KOPT-K1 (cell line): ENCODE results near the gene SLC35F1.

Experiments used
- H3K27ac ChIP-seq: fragments of 200-600 bp; sonication (generic); 2 replicates; pipeline ENCODE4 v1.5.1; 2016; ENCODE audit warnings: antibody characterized with exemption, mild to moderate bottlenecking, low read depth, low read length; ENCODE audit not compliant: poor library complexity, severe bottlenecking
- H3K36me3 ChIP-seq: fragments of 200-600 bp; sonication (generic); 2 replicates; pipeline ENCODE4 v1.5.1; 2017; ENCODE audit warnings: antibody characterized with exemption, mild to moderate bottlenecking, low read length, moderate library complexity; ENCODE audit not compliant: insufficient read depth
- H3K9me3 ChIP-seq: fragments of 200-600 bp; sonication (generic); 2 replicates; pipeline ENCODE4 v1.5.1; 2017; ENCODE audit warnings: antibody characterized with exemption, low read length, mild to moderate bottlenecking; ENCODE audit not compliant: insufficient read depth, poor library complexity, severe bottlenecking

SLC35F1 gene

GRCh38 chr6:118147511-118147910, 240.4 kb downstream of the SLC35F1 start:
- Histone ChIP-seq H3K9me3 (no peaks in the 10 kb centered on the region), H3K27ac (no peak overlapping the region), H3K36me3 (no peaks in the 10 kb centered on the region)

GRCh38 chr6:118148561-118148960, 241.5 kb downstream of the SLC35F1 start:
- Histone ChIP-seq H3K36me3 (no peaks in the 10 kb centered on the region), H3K27ac (no peak overlapping the region), H3K9me3 (no peaks in the 10 kb centered on the region)

- Histone ChIP-seq H3K9me3 (no peaks in the 10 kb centered on the region), H3K36me3 (no peaks in the 10 kb centered on the region), H3K27ac (no peak overlapping the region)
Observed at GRCh38 chr6:118152524-118152923, 245.5 kb downstream of the SLC35F1 start.

GRCh38 chr6:118161343-118161742, 254.3 kb downstream of the SLC35F1 start:
- no peaks in the 10 kb centered on the region for H3K9me3 ChIP-seq
- no peaks in the 10 kb centered on the region for H3K36me3 ChIP-seq
- no peak overlapping the region for H3K27ac ChIP-seq

GRCh38 chr6:118163542-118163941, 256.5 kb downstream of the SLC35F1 start:
- no peaks in the 10 kb centered on the region for H3K9me3 ChIP-seq
- no peaks in the 10 kb centered on the region for H3K36me3 ChIP-seq
- no peak overlapping the region for H3K27ac ChIP-seq

- H3K36me3 ChIP-seq, result no peaks in the 10 kb centered on the region
- no peaks in the 10 kb centered on the region for H3K9me3 ChIP-seq
- no peak overlapping the region for H3K27ac ChIP-seq
Observed at GRCh38 chr6:118165500-118165899, 258.4 kb downstream of the SLC35F1 start.

- H3K36me3 ChIP-seq, result no peaks in the 10 kb centered on the region
- H3K27ac ChIP-seq, result no peak overlapping the region
- H3K9me3 ChIP-seq, result no peaks in the 10 kb centered on the region
Observed at GRCh38 chr6:118168421-118168820, 261.4 kb downstream of the SLC35F1 start.

GRCh38 chr6:118171852-118172251, 264.8 kb downstream of the SLC35F1 start:
- H3K9me3 ChIP-seq, result peaks cover 11% of the 10 kb centered on the region
- H3K27ac ChIP-seq, result no peak overlapping the region
- no peaks in the 10 kb centered on the region for H3K36me3 ChIP-seq

- Histone ChIP-seq H3K9me3 (peaks cover 11% of the 10 kb centered on the region), H3K36me3 (no peaks in the 10 kb centered on the region), H3K27ac (no peak overlapping the region)
Observed at GRCh38 chr6:118174071-118174470, 267.0 kb downstream of the SLC35F1 start.

GRCh38 chr6:118177720-118178119, 270.7 kb downstream of the SLC35F1 start:
- Histone ChIP-seq H3K9me3 (peaks cover 11% of the 10 kb centered on the region), H3K36me3 (no peaks in the 10 kb centered on the region), H3K27ac (no peak overlapping the region)

GRCh38 chr6:118179048-118179447, 272.0 kb downstream of the SLC35F1 start:
- Histone ChIP-seq H3K9me3 (peaks cover 6% of the 10 kb centered on the region), H3K27ac (no peak overlapping the region), H3K36me3 (no peaks in the 10 kb centered on the region)

GRCh38 chr6:118186672-118187567, 279.9 kb downstream of the SLC35F1 start:
- Histone ChIP-seq H3K9me3 (no peaks in the 10 kb centered on the region), H3K27ac (no peak overlapping the region), H3K36me3 (no peaks in the 10 kb centered on the region)

GRCh38 chr6:118187568-118188164, 280.6 kb downstream of the SLC35F1 start:
- H3K36me3 ChIP-seq, result no peaks in the 10 kb centered on the region
- no peak overlapping the region for H3K27ac ChIP-seq
- H3K9me3 ChIP-seq, result no peaks in the 10 kb centered on the region

GRCh38 chr6:118188561-118188960, 281.5 kb downstream of the SLC35F1 start:
- no peaks in the 10 kb centered on the region for H3K36me3 ChIP-seq
- no peak overlapping the region for H3K27ac ChIP-seq
- H3K9me3 ChIP-seq, result no peaks in the 10 kb centered on the region

GRCh38 chr6:118197539-118197938, 290.5 kb downstream of the SLC35F1 start:
- Histone ChIP-seq H3K27ac (no peak overlapping the region), H3K9me3 (no peaks in the 10 kb centered on the region), H3K36me3 (no peaks in the 10 kb centered on the region)

GRCh38 chr6:118198746-118199145, 291.7 kb downstream of the SLC35F1 start:
- Histone ChIP-seq H3K36me3 (no peaks in the 10 kb centered on the region), H3K9me3 (no peaks in the 10 kb centered on the region), H3K27ac (no peak overlapping the region)
